ENCODE measurements around the gene PHLDB3.

GRCh38 chr19:43447655-43448054 is 56.9 kb downstream of the PHLDB3 start:
- TF ChIP-seq CTCF (IDR thresholded peaks at IDR 0.05) (no peak), POLR2AphosphoS5 (IDR thresholded peaks at IDR 0.05) (no peak), POLR2A (IDR thresholded peaks at IDR 0.05) (no peak)
